IMR-90 (cell line): ENCODE results near the gene TUFM.

Source experiments
- CEBPB ChIP-seq: IDR thresholded peaks from 2 replicates; pipeline ENCODE4 v1.6.1; 2012; ENCODE audit warnings: low read depth, low read length, improper control_type of control experiment
- CHD1 ChIP-seq: IDR thresholded peaks from 2 replicates; pipeline ENCODE4 v1.6.1; 2012; ENCODE audit warnings: low read depth, low read length, improper control_type of control experiment
- ELK1 ChIP-seq: fragments of 150-350 bp; IDR thresholded peaks from 2 replicates; pipeline ENCODE4 v1.6.1; 2016; ENCODE audit warnings: low read depth, mild to moderate bottlenecking, low read length, moderate library complexity, borderline replicate concordance
- FOS ChIP-seq: fragments of 150-350 bp; IDR thresholded peaks from 2 replicates; pipeline ENCODE4 v1.6.1; 2016; ENCODE audit warnings: low read depth, low read length
- MXI1 ChIP-seq: IDR thresholded peaks from 2 replicates; pipeline ENCODE4 v1.6.1; 2012; ENCODE audit warnings: low read depth, mild to moderate bottlenecking, low read length, moderate library complexity, borderline replicate concordance
- POLR2A ChIP-seq: IDR thresholded peaks from 2 replicates; pipeline ENCODE4 v1.6.1; 2012; ENCODE audit warnings: mild to moderate bottlenecking, low read depth, low read length
- SMC3 ChIP-seq: fragments of 150-350 bp; IDR thresholded peaks from 2 replicates; pipeline ENCODE4 v1.6.1; 2016; ENCODE audit warnings: low read depth, mild to moderate bottlenecking, antibody characterized with exemption, low read length, moderate library complexity
- USF2 ChIP-seq: fragments of 150-350 bp; IDR thresholded peaks from 2 replicates; pipeline ENCODE4 v1.6.1; 2017; ENCODE audit warnings: mild to moderate bottlenecking, antibody characterized with exemption, low read length, low read depth
- TF ChIP-seq, protein P1 (sequence below): conservative IDR thresholded peaks from 2 replicates; pipeline ENCODE4 v1.5.1; 2012; ENCODE audit warnings: mild to moderate bottlenecking, low read depth, low read length, improper control_type of control experiment

DNA sequence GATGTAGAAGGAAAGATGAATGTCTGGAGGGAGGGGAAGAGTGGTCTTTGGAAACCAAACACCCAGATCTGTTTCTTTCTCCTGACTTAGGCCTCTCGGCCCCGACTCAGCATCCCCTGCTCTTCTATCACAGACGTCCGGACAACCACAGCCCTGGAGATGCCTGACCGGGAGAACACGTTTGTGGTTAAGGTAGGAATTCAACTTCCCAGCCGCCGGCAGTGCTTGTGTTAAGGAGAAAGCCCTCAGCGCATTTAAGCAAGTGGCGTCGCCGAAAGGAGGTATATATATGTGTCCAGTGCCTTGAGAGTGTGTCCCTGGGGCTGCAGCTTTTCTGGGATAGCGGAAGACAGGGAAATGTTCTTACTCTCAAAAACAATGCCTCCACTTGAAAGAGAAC is 21.1 kb upstream of the TUFM start:
- TF ChIP-seq MXI1: no peak
- no peak for TF ChIP-seq SMC3
- TF ChIP-seq, protein P1, sequence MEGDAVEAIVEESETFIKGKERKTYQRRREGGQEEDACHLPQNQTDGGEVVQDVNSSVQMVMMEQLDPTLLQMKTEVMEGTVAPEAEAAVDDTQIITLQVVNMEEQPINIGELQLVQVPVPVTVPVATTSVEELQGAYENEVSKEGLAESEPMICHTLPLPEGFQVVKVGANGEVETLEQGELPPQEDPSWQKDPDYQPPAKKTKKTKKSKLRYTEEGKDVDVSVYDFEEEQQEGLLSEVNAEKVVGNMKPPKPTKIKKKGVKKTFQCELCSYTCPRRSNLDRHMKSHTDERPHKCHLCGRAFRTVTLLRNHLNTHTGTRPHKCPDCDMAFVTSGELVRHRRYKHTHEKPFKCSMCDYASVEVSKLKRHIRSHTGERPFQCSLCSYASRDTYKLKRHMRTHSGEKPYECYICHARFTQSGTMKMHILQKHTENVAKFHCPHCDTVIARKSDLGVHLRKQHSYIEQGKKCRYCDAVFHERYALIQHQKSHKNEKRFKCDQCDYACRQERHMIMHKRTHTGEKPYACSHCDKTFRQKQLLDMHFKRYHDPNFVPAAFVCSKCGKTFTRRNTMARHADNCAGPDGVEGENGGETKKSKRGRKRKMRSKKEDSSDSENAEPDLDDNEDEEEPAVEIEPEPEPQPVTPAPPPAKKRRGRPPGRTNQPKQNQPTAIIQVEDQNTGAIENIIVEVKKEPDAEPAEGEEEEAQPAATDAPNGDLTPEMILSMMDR: no peak
- TF ChIP-seq USF2: no peak
- TF ChIP-seq POLR2A: no peak
- no peak for TF ChIP-seq ELK1
- no peak for TF ChIP-seq CHD1
- no peak for TF ChIP-seq FOS
- TF ChIP-seq CEBPB: no peak
